K562 (cell line): Measurements from ENCODE around the gene GFOD1. TPM values are rescaled to one million over a fixed set of nuclear protein-coding genes. Genes with fewer than 3 reads are reported as not detected.

Source experiments
- ATAC-seq: fragments of 200-7000 bp; cut with Tn5 transposase; 3 replicates; pipeline ENCODE4 v1.9.1; 2020; ENCODE audit warnings: moderate library complexity
- BruUV-seq: library from RNA; stranded (reverse); fragments of 400-500 nt; replicated peaks from 2 replicates; lab custom pipeline; 2021; lab: Mats Ljungman, UMichigan
- CTCF ChIA-PET: fragments of 300-600 bp; formaldehyde crosslinking; extraction: SDS; loops from one replicate; lab custom pipeline; 2021; ENCODE audit warnings: low intra/inter-chr PET ratio; lab: Yijun Ruan, JAX
- POLR2A ChIA-PET: fragments of 300-600, 350-650 bp; sonication (Branson Sonifier 250); formaldehyde crosslinking; extraction: SDS; loops from one replicate; lab custom pipeline; 2021; ENCODE audit warnings: antibody characterized with exemption, inconsistent platforms; lab: Yijun Ruan, JAX
- DNase-seq, 4 experiments: peaks; one replicate each; pipeline versions ENCODE4 v3.0.0 to v3.0.0-alpha.2; 2011 to 2018; ENCODE audit warnings: low spot score in 3 of 4, mixed read lengths in 3 of 4; ENCODE audit errors: extremely low read depth in 1 of 4
- FAIRE-seq: peaks from 2 replicates; lab custom pipeline; 2011; peaks lifted over from hg19 to GRCh38; lab: Jason Lieb, UNC
- H2AFZ ChIP-seq: 2 replicates; pipeline ENCODE4 v1.6.0; 2011; ENCODE audit warnings: low read depth, low read length, control low read depth, inconsistent platforms
- H3K27ac ChIP-seq: fragments of 200-600 bp; 3 replicates; pipeline ENCODE4 v1.8.0; 2011; ENCODE audit warnings: low read depth, mild to moderate bottlenecking, control low read depth, inconsistent platforms, low read length, moderate library complexity, mixed read lengths; ENCODE audit errors: extremely low read depth
- H3K27me3 ChIP-seq, 2 experiments: fragments of 300-600 bp in 1 of 2; 2 replicates in 1 of 2; 3 replicates in 1 of 2; pipeline versions ENCODE4 v1.6.0 to v1.8.0; 2011; ENCODE audit warnings: inconsistent platforms in 2 of 2, low read length in 2 of 2, mild to moderate bottlenecking in 1 of 2, mixed read lengths in 1 of 2, moderate library complexity in 1 of 2; ENCODE audit not compliant: control insufficient read depth in 2 of 2, insufficient read depth in 2 of 2
- H3K36me3 ChIP-seq: fragments of 300-600 bp; 3 replicates; pipeline ENCODE4 v1.8.0; 2011; ENCODE audit warnings: mild to moderate bottlenecking, low read length, inconsistent platforms; ENCODE audit not compliant: control insufficient read depth, insufficient read depth
- H3K4me1 ChIP-seq, 2 experiments: fragments of 200-600 bp in 1 of 2; replicated peaks in 1 of 2; 2 replicates in 1 of 2; 3 replicates in 1 of 2; pipeline versions ENCODE4 v1.5.1 to v1.8.0; 2011; ENCODE audit warnings: inconsistent platforms in 2 of 2, low read length in 2 of 2, mild to moderate bottlenecking in 1 of 2, mixed read lengths in 1 of 2, moderate library complexity in 1 of 2; ENCODE audit not compliant: control insufficient read depth in 2 of 2, insufficient read depth in 2 of 2
- H3K4me2 ChIP-seq: 2 replicates; pipeline ENCODE4 v1.6.1; 2011; ENCODE audit warnings: low read length, control low read depth, inconsistent platforms, mixed read lengths; ENCODE audit not compliant: insufficient read depth
- H3K4me3 ChIP-seq: fragments of 200-600 bp; sonication (generic), shearing (Covaris generic); 2 replicates; pipeline ENCODE4 v1.5.1; 2016; ENCODE audit warnings: control low read depth, inconsistent platforms
- H3K79me2 ChIP-seq: fragments of 200-600 bp; 3 replicates; pipeline ENCODE4 v1.8.0; 2011; ENCODE audit warnings: low read length, inconsistent platforms; ENCODE audit not compliant: control insufficient read depth, insufficient read depth
- H3K9ac ChIP-seq, 2 experiments: 2 replicates each; pipeline versions ENCODE4 v1.6.0 to v1.6.1; 2011; ENCODE audit warnings: low read depth in 2 of 2, low read length in 2 of 2, control low read depth in 1 of 2, inconsistent platforms in 1 of 2, mild to moderate bottlenecking in 1 of 2, mixed read lengths in 1 of 2; ENCODE audit not compliant: insufficient read depth in 1 of 2
- H3K9me1 ChIP-seq: one replicate; pipeline ENCODE4 v1.6.0; 2011; ENCODE audit warnings: inconsistent platforms, mild to moderate bottlenecking, low read length, moderate library complexity; ENCODE audit not compliant: control insufficient read depth, insufficient read depth
- H3K9me3 ChIP-seq: replicated peaks from 2 replicates; pipeline ENCODE4 v1.5.1; 2011; ENCODE audit warnings: low read depth, low read length, inconsistent platforms; ENCODE audit not compliant: control insufficient read depth, insufficient read depth
- H4K20me1 ChIP-seq: replicated peaks from 2 replicates; pipeline ENCODE4 v1.6.1; 2011; ENCODE audit warnings: low read length, inconsistent platforms, mixed read lengths; ENCODE audit not compliant: control insufficient read depth, insufficient read depth
- C11orf30 ChIP-seq: fragments of 450-650 bp; IDR thresholded peaks from 2 replicates; pipeline ENCODE4 v1.6.1; 2016; ENCODE audit warnings: low read depth, mild to moderate bottlenecking
- CBX3 ChIP-seq, 2 experiments: IDR thresholded peaks; 1 replicate in 1 of 2; 2 replicates in 1 of 2; pipeline ENCODE4 v1.6.1; 2012; ENCODE audit warnings: inconsistent platforms in 2 of 2, low read length in 2 of 2, borderline replicate concordance in 1 of 2, control low read depth in 1 of 2
- NFE2L1 ChIP-seq: fragments of 450-650 bp; IDR thresholded peaks from 2 replicates; pipeline ENCODE4 v1.6.1; 2016; ENCODE audit warnings: missing genetic modification characterization, low read depth, mild to moderate bottlenecking, missing compliant biosample characterization, moderate library complexity, borderline replicate concordance
- RFX7 ChIP-seq: fragments of 250-450 bp; sonication (Bioruptor Pico); IDR thresholded peaks from 2 replicates; pipeline ENCODE4 v1.5.1; 2021; ENCODE audit warnings: mild to moderate bottlenecking
- SPI1 ChIP-seq: IDR thresholded peaks from 2 replicates; pipeline ENCODE4 v1.6.1; 2011; ENCODE audit warnings: low read depth, low read length, control low read depth, borderline replicate concordance
- TCF3 ChIP-seq: sonication (generic); formaldehyde crosslinking; IDR thresholded peaks from 2 replicates; pipeline ENCODE4 v1.4.0; 2020; ENCODE audit warnings: mild to moderate bottlenecking, missing genetic modification reagents
- YY1 ChIP-seq, 3 experiments: IDR thresholded peaks; 2 replicates each; pipeline ENCODE4 v1.6.1; 2011; ENCODE audit warnings: low read length in 2 of 3, mild to moderate bottlenecking in 2 of 3, moderate library complexity in 2 of 3, borderline replicate concordance in 1 of 3, control low read depth in 1 of 3, low read depth in 1 of 3; ENCODE audit not compliant: insufficient read depth in 3 of 3, insufficient replicate concordance in 2 of 3, control insufficient read depth in 1 of 3, insufficient read length in 1 of 3; ENCODE audit errors: extremely low read depth in 1 of 3
- WGBS: fragments of 100-300 bp; shearing (Covaris generic); methylation state at CpG from one replicate; pipeline ENCODE4 v1.1.6; 2016; ENCODE audit warnings: low coverage, mixed read lengths; ENCODE audit not compliant: insufficient coverage; ENCODE audit errors: missing lambda C conversion rate; 5-methylcytosine and 5-hydroxymethylcytosine counted together
- in situ Hi-C: fragments of 300-500 bp; cut with MboI; formaldehyde crosslinking; loops from 4 replicates; pipeline ENCODE4 v1.15.0; 2018; ENCODE audit warnings: inconsistent platforms, mixed read lengths
- intact Hi-C: fragments of 100-400 bp; cut with micrococcal nuclease; formaldehyde crosslinking; loops from 2 replicates; pipeline ENCODE4 v1.14.2; 2022
- polyA plus RNA-seq, 8 experiments: library from polyadenylated mRNA; depleted of rRNA in 4 of 8; stranded (reverse) in 5 of 8; unstranded in 3 of 8; fragments of >200 nt; fragmentation: Nextera tagmentation in 2 of 8; fragmentation: Illumina TruSeq in 1 of 8; extraction: Ambion mirVana in 2 of 8; extraction: Trizol in 1 of 8; gene quantifications; 2 replicates each; pipeline versions ENCODE4 v1.2.1 to v1.2.3, GENCODE V29; 2011 to 2014; ENCODE audit warnings: inconsistent platforms in 1 of 8, missing spikeins in 1 of 8
- total RNA-seq, 7 experiments: library from RNA; depleted of rRNA in 6 of 7; stranded (reverse); fragments of >200 nt in 6 of 7; fragmentation: Illumina TruSeq in 2 of 7; extraction: Trizol in 2 of 7; gene quantifications; 2 replicates each; pipeline versions ENCODE4 v1.2.1 to v1.2.3, GENCODE V29; 2011 to 2021; ENCODE audit warnings: low replicate concordance in 1 of 7
- TF ChIP-seq, protein P1 (sequence below): fragments of 450-650 bp; IDR thresholded peaks from 2 replicates; pipeline ENCODE4 v1.6.1; 2016

GFOD1 gene
- total and polyA plus RNA-seq, 9 of the 15 experiments (the other 6 are each of a cell fraction or from before 2014, with no cell fraction given) = 3.8 to 12.0 (median 8.2) TPM

- POLR2A ChIA-PET = interaction anchor here (0.6 to 1.4 kb wide), 3 partner anchors 11 to 341 kb away, joined by 3 to 5 read pairs (median 4); no protein-coding TSS in a partner anchor
- DNase-seq = peak in 1 of 4 experiments; percentile 9
- 43% methylated on average over 8 of the region's 8 CpGs for WGBS
- in situ Hi-C loops = no loop called here
- no peak for FAIRE-seq
- intact Hi-C loops = no loop called here
- H3K9me1 ChIP-seq = no peaks in the 10 kb centered on the region
- CTCF ChIA-PET = no interaction called here
- H3K9me3 ChIP-seq = no peaks in the 10 kb centered on the region
- no peaks in the 10 kb centered on the region for H3K36me3 ChIP-seq
- H3K4me1 ChIP-seq = peaks cover 3 to 10% of the 10 kb centered on the region in 2 experiments; a peak in 4 of 5 replicates
- peak overlapping the region; percentile 17; the same call in 1 of the 2 replicates for H3K4me2 ChIP-seq
- H3K27ac ChIP-seq = no peak overlapping the region
- no peak overlapping the region for H3K9ac ChIP-seq
- no peak for ATAC-seq
- H3K27me3 ChIP-seq = no peaks in the 10 kb centered on the region
- peak; percentile 49; the same call in 1 of the 2 replicates for TF ChIP-seq SPI1
- TF ChIP-seq C11orf30 = no peak
- H4K20me1 ChIP-seq = no peaks in the 10 kb centered on the region
- no peak overlapping the region for H2AFZ ChIP-seq
- 0 out of 3 replicates have a peak, but pooled peaks cover 2% of the 10 kb centered on the region for H3K79me2 ChIP-seq
- BruUV-seq = no TSS peak
- no peak overlapping the region for H3K4me3 ChIP-seq
Observed at GRCh38 chr6:13473768-13474165, 13.6 kb downstream of the GFOD1 start.

GRCh38 chr6:13472976-13473767 is 14.2 kb downstream of the GFOD1 start:
- peak in 1 of 2 experiments; percentile 20; a peak in 1 of 3 replicates for TF ChIP-seq CBX3 (IDR thresholded peaks at IDR 0.05; ENCODE audit: borderline replicate concordance in 1 of 2, low read length in 2 of 2)
- peak in 1 of 3 experiments; percentile 53 for TF ChIP-seq YY1 (IDR thresholded peaks at IDR 0.05; ENCODE audit: borderline replicate concordance in 1 of 3, control insufficient read depth in 1 of 3, extremely low read depth in 1 of 3, insufficient read depth in 3 of 3, insufficient read length in 1 of 3, insufficient replicate concordance in 2 of 3, low read depth in 1 of 3, low read length in 2 of 3)
- TF ChIP-seq RFX7 (CRISPR knock-in tag) = no peak
- no peak for TF ChIP-seq NFE2L1
- TF ChIP-seq TCF3 = 0 out of 2 replicates have a peak, but pooled peaks have one; percentile 11
- TF ChIP-seq, protein P1, sequence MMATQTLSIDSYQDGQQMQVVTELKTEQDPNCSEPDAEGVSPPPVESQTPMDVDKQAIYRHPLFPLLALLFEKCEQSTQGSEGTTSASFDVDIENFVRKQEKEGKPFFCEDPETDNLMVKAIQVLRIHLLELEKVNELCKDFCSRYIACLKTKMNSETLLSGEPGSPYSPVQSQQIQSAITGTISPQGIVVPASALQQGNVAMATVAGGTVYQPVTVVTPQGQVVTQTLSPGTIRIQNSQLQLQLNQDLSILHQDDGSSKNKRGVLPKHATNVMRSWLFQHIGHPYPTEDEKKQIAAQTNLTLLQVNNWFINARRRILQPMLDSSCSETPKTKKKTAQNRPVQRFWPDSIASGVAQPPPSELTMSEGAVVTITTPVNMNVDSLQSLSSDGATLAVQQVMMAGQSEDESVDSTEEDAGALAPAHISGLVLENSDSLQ = peak; percentile 54
- TF ChIP-seq, all 486 proteins: peak for 4
- Histone ChIP-seq H3K9me3 (no peaks in the 10 kb centered on the region), H3K4me1 (peaks cover 3 to 10% of the 10 kb centered on the region in 2 experiments; a peak in 4 of 5 replicates), H2AFZ (no peak overlapping the region), H3K27me3 (no peaks in the 10 kb centered on the region), H3K79me2 (0 out of 3 replicates have a peak, but pooled peaks cover 2% of the 10 kb centered on the region), H3K4me3 (no peak overlapping the region), H3K27ac (no peak overlapping the region), H3K4me2 (peak overlapping the region; percentile 17; the same call in 1 of the 2 replicates), H4K20me1 (0 out of 2 replicates have a peak, but pooled peaks cover 3% of the 10 kb centered on the region), H3K9me1 (no peaks in the 10 kb centered on the region), H3K36me3 (no peaks in the 10 kb centered on the region), H3K9ac (no peak overlapping the region)
- BruUV-seq = no TSS peak
- ATAC-seq (peak; percentile 40), FAIRE-seq (peak; percentile 32), DNase-seq (peak in 1 of 4 experiments; percentile 15)
- ChIA-PET POLR2A (interaction anchor here (1.1 to 1.4 kb wide), 2 partner anchors 11 to 12 kb away, joined by 3 to 4 read pairs; no protein-coding TSS in a partner anchor), CTCF (no interaction called here)
- in situ Hi-C loops (no loop called here), intact Hi-C loops (no loop called here)
- 58% methylated on average over 5 of the region's 5 CpGs for WGBS
